ENCODE measurements around the gene RUNX1.

- TF ChIP-seq, protein P1, sequence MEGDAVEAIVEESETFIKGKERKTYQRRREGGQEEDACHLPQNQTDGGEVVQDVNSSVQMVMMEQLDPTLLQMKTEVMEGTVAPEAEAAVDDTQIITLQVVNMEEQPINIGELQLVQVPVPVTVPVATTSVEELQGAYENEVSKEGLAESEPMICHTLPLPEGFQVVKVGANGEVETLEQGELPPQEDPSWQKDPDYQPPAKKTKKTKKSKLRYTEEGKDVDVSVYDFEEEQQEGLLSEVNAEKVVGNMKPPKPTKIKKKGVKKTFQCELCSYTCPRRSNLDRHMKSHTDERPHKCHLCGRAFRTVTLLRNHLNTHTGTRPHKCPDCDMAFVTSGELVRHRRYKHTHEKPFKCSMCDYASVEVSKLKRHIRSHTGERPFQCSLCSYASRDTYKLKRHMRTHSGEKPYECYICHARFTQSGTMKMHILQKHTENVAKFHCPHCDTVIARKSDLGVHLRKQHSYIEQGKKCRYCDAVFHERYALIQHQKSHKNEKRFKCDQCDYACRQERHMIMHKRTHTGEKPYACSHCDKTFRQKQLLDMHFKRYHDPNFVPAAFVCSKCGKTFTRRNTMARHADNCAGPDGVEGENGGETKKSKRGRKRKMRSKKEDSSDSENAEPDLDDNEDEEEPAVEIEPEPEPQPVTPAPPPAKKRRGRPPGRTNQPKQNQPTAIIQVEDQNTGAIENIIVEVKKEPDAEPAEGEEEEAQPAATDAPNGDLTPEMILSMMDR (IDR thresholded peaks at IDR 0.05; ENCODE audit: low read depth, low read length) = peak; percentile 20
- no peak for TF ChIP-seq POLR2A (IDR thresholded peaks at IDR 0.05; ENCODE audit: extremely low read depth, insufficient read length)
- no peak for TF ChIP-seq MAX (IDR thresholded peaks at IDR 0.05; ENCODE audit: low read depth, low read length)
Observed at GRCh38 chr21:34857874-34858273, 191.2 kb downstream of the RUNX1 start.
